NCI-H82 treated with DMSO at 0.1 percent for 48 hours (cell line): Measurements from ENCODE around the gene CREB5.
"Not testable (repeated sequence)": the region's sequence is repeated elsewhere in the genome, so short reads cannot be mapped to it uniquely, and the experiment has no call there.

Source experiments
- DNase-seq: peaks from one replicate; lab custom pipeline; 2025; ENCODE audit not compliant: unreplicated experiment; lab: John Stamatoyannopoulos, UW

The CREB5 gene

GRCh38 chr7:28544453-28545117, 132.3 kb downstream of the CREB5 start:
- DNase-seq, result peak; percentile 41

GRCh38 chr7:28546067-28546466, 133.7 kb downstream of the CREB5 start:
- DNase-seq, result no peak

GRCh38 chr7:28547115-28547514, 134.8 kb downstream of the CREB5 start:
- DNase-seq, result no peak

- no peak for DNase-seq
Observed at GRCh38 chr7:28548416-28548815, 136.1 kb downstream of the CREB5 start.

- DNase-seq, result no peak
Observed at GRCh38 chr7:28549998-28550397, 137.7 kb downstream of the CREB5 start.

GRCh38 chr7:28550580-28551186, 138.4 kb downstream of the CREB5 start:
- peak; percentile 75 for DNase-seq

- DNase-seq, result peak; percentile 69
Observed at GRCh38 chr7:28551331-28551730, 139.0 kb downstream of the CREB5 start.

- not testable (repeated sequence) for DNase-seq
Observed at GRCh38 chr7:28551766-28552165, 139.4 kb downstream of the CREB5 start.

GRCh38 chr7:28554802-28555471, 142.6 kb downstream of the CREB5 start:
- DNase-seq, result no peak

- DNase-seq, result no peak
Observed at GRCh38 chr7:28556025-28556424, 143.7 kb downstream of the CREB5 start.

- DNase-seq, result no peak
Observed at GRCh38 chr7:28556671-28557070, 144.4 kb downstream of the CREB5 start.

- no peak for DNase-seq
Observed at GRCh38 chr7:28558236-28558635, 145.9 kb downstream of the CREB5 start.

GRCh38 chr7:28560767-28561166, 148.4 kb downstream of the CREB5 start:
- DNase-seq, result no peak

- no peak for DNase-seq
Observed at GRCh38 chr7:28564033-28564432, 151.7 kb downstream of the CREB5 start.

- no peak for DNase-seq
Observed at GRCh38 chr7:28564755-28565374, 152.5 kb downstream of the CREB5 start.

- no peak for DNase-seq
Observed at GRCh38 chr7:28565980-28566379, 153.7 kb downstream of the CREB5 start.

GRCh38 chr7:28570113-28570969, 158.0 kb downstream of the CREB5 start:
- DNase-seq, result no peak

GRCh38 chr7:28570970-28571288, 158.6 kb downstream of the CREB5 start:
- no peak for DNase-seq

- DNase-seq, result no peak
Observed at GRCh38 chr7:28571405-28571804, 159.1 kb downstream of the CREB5 start.

GRCh38 chr7:28572321-28573058, 160.2 kb downstream of the CREB5 start:
- no peak for DNase-seq
